BLaER1 treated with 17β-estradiol and CSF1 and Interleukin-3, amounts not matched to agents 10 nM and 100 nM (cell line): Measurements from ENCODE around the gene ZNF132.
"Not testable (repeated sequence)": the region's sequence is repeated elsewhere in the genome, so short reads cannot be mapped to it uniquely, and the experiment has no call there.

Experiments
- H3K27ac ChIP-seq, 11 experiments: shearing (Covaris generic); formaldehyde crosslinking; 2 replicates each; pipeline ENCODE4 v1.8.1; 2022
- H3K27me3 ChIP-seq, 11 experiments: shearing (Covaris generic); formaldehyde crosslinking; 2 replicates each; pipeline ENCODE4 v1.8.1; 2022
- H3K36me3 ChIP-seq, 11 experiments: shearing (Covaris generic); formaldehyde crosslinking; 2 replicates each; pipeline ENCODE4 v1.8.1; 2022
- H3K4me1 ChIP-seq, 10 experiments: shearing (Covaris generic); formaldehyde crosslinking; 2 replicates each; pipeline ENCODE4 v1.8.1; 2022
- H3K4me2 ChIP-seq, 11 experiments: shearing (Covaris generic); formaldehyde crosslinking; 2 replicates each; pipeline ENCODE4 v1.8.1; 2022
- H3K4me3 ChIP-seq, 10 experiments: shearing (Covaris generic); formaldehyde crosslinking; 2 replicates each; pipeline ENCODE4 v1.8.1; 2022
- H3K9ac ChIP-seq, 11 experiments: shearing (Covaris generic); formaldehyde crosslinking; 2 replicates each; pipeline ENCODE4 v1.8.1; 2022
- H3K9me3 ChIP-seq, 11 experiments: shearing (Covaris generic); formaldehyde crosslinking; replicated peaks in 1 of 11; 2 replicates each; pipeline ENCODE4 v1.8.1; 2022
- H4K20me1 ChIP-seq, 11 experiments: shearing (Covaris generic); formaldehyde crosslinking; 2 replicates each; pipeline ENCODE4 v1.8.1; 2022
- Cebpa-rat ChIP-seq, 11 experiments: shearing (Covaris generic); IDR thresholded peaks; 2 replicates each; pipeline ENCODE4 v1.8.1; 2022

The ZNF132 gene

DNA sequence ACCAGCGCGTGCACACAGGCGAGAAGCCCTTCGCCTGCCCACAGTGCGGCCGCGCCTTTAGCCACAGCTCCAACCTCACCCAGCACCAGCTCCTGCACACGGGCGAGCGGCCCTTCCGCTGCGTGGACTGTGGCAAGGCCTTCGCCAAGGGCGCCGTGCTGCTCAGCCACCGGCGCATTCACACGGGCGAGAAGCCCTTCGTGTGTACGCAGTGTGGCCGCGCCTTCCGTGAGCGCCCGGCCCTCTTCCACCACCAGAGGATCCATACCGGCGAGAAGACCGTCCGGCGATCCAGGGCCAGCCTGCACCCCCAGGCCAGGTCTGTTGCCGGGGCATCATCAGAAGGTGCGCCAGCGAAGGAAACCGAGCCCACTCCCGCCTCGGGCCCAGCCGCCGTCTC, 31.8 kb upstream of the ZNF132 start:
- Histone ChIP-seq H3K4me3 (no peak overlapping the region), H3K27ac (no peak overlapping the region), H3K4me1 (peaks cover 35 to 47% (median 40%) of the 10 kb centered on the region in 10 experiments), H3K9ac (no peak overlapping the region), H3K9me3 (no peaks in the 10 kb centered on the region), H3K36me3 (peaks cover 33 to 57% (median 41%) of the 10 kb centered on the region in 11 experiments), H4K20me1 (peaks cover 0 to 70% (median 44%) of the 10 kb centered on the region in 11 experiments; a peak in 20 of 22 replicates), H3K27me3 (0 out of 22 replicates have a peak, but pooled peaks cover 0 to under 1% (median 0%) of the 10 kb centered on the region in 11 experiments), H3K4me2 (no peak overlapping the region)
- no peak for TF ChIP-seq Cebpa-rat (IDR thresholded peaks at IDR 0.05)

DNA sequence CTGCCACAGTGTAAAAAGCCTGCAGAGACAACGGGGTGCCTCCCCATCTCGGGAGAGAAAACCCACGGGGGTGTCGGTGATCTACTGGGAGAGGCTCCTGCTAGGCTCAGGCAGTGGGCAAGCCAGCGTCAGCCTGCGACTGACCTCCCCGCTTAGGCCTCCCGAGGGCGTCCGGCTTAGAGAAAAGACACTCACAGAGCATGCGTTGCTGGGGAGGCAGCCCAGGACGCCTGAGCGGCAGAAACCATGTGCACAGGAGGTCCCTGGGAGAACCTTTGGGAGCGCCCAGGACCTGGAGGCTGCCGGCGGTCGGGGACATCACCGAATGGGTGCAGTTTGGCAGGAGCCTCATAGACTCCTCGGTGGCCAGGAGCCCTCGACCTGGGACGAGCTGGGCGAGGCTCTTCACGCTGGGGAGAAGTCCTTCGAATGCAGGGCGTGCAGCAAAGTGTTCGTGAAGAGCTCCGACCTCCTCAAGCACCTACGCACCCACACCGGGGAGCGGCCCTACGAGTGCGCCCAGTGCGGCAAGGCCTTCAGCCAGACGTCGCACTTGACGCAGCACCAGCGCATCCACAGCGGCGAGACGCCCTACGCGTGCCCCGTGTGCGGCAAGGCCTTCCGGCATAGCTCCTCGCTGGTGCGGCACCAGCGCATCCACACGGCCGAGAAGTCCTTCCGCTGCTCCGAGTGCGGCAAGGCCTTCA, 31.0 kb upstream of the ZNF132 start:
- H3K4me2 ChIP-seq, H3K9me3 ChIP-seq, H3K27ac ChIP-seq, H3K9ac ChIP-seq, H3K27me3 ChIP-seq, H3K4me3 ChIP-seq: not testable (repeated sequence)
- peaks cover 0 to 70% (median 44%) of the 10 kb centered on the region in 11 experiments; a peak in 20 of 22 replicates for H4K20me1 ChIP-seq
- peaks cover 33 to 57% (median 41%) of the 10 kb centered on the region in 11 experiments for H3K36me3 ChIP-seq
- H3K4me1 ChIP-seq, result peaks cover 35 to 48% (median 40%) of the 10 kb centered on the region in 10 experiments

DNA sequence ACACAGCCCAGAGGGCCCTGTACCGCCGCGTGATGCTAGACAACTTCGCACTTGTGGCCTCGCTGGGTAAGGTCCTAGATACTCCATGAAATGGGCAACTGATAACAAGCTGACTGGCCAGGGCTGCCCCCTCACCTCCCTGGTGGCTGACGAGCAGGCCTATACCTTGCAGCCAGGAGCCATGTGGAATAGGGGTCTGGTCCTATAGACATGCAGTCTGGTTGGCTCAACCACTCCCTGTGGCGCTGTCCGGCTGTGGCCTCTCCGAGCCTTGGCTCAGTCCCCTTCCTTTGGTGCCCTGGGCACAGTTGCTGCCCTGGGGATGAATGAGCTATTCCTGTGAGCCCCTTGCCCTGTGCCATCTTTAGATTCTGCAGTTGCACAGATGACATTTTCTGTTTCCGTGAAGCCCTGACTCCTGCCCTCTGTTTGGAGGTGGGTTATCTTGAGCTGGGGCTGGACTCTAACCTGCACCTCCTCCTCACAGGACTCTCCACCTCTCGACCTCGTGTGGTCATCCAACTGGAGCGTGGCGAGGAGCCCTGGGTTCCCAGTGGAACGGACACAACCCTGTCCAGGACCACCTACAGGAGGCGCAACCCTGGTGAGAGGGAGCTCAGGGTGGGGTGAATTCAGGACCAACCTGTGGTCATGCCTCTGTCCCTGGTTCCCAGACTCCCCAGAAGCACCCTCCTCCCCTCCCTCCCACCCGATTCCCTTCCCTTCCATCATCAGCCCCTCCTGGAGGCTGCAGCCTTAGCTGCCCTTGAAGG, 29.5 kb upstream of the ZNF132 start:
- peaks cover 0 to 6% (median 0%) of the 10 kb centered on the region in 11 experiments; a peak in 4 of 22 replicates for H3K9me3 ChIP-seq
- H3K4me3 ChIP-seq, result no peak overlapping the region
- TF ChIP-seq Cebpa-rat (IDR thresholded peaks at IDR 0.05), result no peak
- peaks cover 33 to 57% (median 41%) of the 10 kb centered on the region in 11 experiments for H3K36me3 ChIP-seq
- peaks cover 28 to 51% (median 35%) of the 10 kb centered on the region in 10 experiments for H3K4me1 ChIP-seq
- H3K27me3 ChIP-seq, result peaks cover 0 to 23% (median 16%) of the 10 kb centered on the region in 11 experiments; a peak in 18 of 22 replicates
- H3K4me2 ChIP-seq, result 0 out of 22 replicates have a peak overlapping the region, but pooled peaks of 2 of the 11 experiments have one; percentile 85 to 90
- no peak overlapping the region for H3K27ac ChIP-seq
- peaks cover 0 to 62% (median 43%) of the 10 kb centered on the region in 11 experiments; a peak in 20 of 22 replicates for H4K20me1 ChIP-seq
- H3K9ac ChIP-seq, result peak overlapping the region in 2 of 11 experiments; percentile 0 to 63; a peak in 3 of 22 replicates

DNA sequence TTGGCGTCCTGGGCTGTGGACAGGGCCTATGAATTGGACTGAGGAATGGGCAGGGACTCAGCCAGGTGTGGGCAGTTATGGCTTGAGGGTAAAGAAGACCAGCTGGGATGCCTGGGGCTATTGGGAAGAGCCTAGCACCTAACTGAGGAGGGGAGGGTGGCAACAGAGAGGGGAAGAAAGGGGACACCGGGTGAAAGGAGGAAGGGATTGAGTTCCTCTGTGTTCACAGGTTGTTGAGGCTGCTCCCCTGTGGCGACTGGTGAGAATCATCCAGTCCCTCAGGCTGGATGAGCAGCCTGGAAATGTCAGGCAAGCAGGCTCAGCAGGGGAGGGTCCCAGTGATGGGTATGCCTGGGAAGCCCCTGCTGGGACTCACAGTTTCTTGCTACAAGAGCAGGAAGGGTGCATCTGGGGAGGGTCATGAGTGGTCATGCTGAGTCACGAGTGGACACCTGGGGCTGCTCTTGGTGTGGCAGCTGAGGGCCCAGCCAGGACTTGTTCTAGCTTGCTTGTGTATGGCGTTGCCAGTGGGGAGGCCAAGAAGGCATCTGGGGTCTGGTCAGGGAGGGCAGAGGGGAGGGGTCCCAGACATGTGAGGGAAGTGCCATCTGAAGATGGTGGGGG, 28.4 kb upstream of the ZNF132 start:
- TF ChIP-seq Cebpa-rat (IDR thresholded peaks at IDR 0.05), result no peak
- peaks cover 0 to 6% (median 0%) of the 10 kb centered on the region in 11 experiments; a peak in 4 of 22 replicates for H3K9me3 ChIP-seq
- peaks cover 0 to 31% (median 24%) of the 10 kb centered on the region in 11 experiments; a peak in 18 of 22 replicates for H3K27me3 ChIP-seq
- H4K20me1 ChIP-seq, result peaks cover 0 to 51% (median 34%) of the 10 kb centered on the region in 11 experiments; a peak in 20 of 22 replicates
- H3K27ac ChIP-seq, result no peak overlapping the region
- peaks cover 18 to 46% (median 32%) of the 10 kb centered on the region in 10 experiments for H3K4me1 ChIP-seq
- H3K36me3 ChIP-seq, result peaks cover 31 to 48% (median 37%) of the 10 kb centered on the region in 11 experiments
- peak overlapping the region; percentile 26 to 100 (median 94); a peak in 17 of 20 replicates for H3K4me3 ChIP-seq
- H3K4me2 ChIP-seq, result peak overlapping the region; percentile 85 to 99 (median 93)
- peak overlapping the region in 10 of 11 experiments; percentile 0 to 92 (median 60); a peak in 17 of 22 replicates for H3K9ac ChIP-seq

DNA sequence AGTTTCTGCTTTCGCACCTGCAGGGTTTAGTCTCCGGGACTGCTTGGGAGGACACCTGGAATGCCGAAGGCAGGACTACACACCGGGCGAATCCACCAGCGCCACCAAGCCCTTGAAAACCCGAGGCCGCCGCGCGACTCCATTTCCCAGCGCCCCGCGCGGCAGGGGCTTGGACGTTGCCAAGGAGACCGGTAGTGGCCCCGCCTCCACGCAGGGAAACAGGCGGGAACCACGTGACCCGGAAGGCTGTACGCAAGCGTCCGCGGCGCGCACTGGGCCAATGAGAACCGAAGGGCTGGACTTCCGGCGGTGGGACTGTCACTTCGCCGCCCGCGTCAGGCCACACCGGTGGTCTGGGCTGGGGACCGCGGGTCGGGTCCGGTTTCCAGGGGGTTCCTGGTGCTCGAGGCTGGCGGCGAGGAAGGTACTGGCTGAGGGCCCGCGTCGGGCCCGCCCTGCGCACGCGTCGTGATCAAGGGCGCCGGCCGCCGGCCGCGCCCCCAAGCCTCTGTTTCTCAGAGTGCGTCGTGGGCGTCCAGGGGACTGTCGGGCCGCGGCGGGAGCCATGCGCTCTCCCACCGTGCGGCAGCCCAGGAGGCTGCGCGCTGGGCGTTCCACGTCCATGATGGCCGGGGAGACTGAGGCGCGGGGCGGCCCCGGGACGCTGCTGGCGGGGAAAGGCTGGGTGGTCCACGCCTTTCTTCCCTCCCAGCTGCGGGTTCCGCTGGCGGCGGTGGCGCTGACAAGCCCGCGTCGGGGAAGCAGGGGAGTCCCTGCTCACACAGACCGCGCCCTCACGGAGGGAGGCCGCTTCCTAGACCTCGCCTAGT, 27.0 kb upstream of the ZNF132 start, which contains the start of gene ZNF324:
Gene ZNF324 (plus strand): TSS at position 321 of the 830 bp plus-strand sequence. CDS start 2,106 bp downstream, outside the sequence.
- H4K20me1 ChIP-seq, result peaks cover 0 to 38% (median 24%) of the 10 kb centered on the region in 11 experiments; a peak in 20 of 22 replicates
- H3K27me3 ChIP-seq, result peaks cover 0 to 31% (median 24%) of the 10 kb centered on the region in 11 experiments; a peak in 18 of 22 replicates
- H3K27ac ChIP-seq, result peak within 1 kb of the TSS; percentile 62 to 83 (median 75)
- H3K36me3 ChIP-seq, result peaks cover 17 to 34% (median 23%) of the 10 kb centered on the region in 11 experiments
- H3K9me3 ChIP-seq, result peaks cover 0 to 6% (median 0%) of the 10 kb centered on the region in 11 experiments; a peak in 4 of 22 replicates
- H3K9ac ChIP-seq, result peak within 1 kb of the TSS; percentile 80 to 95 (median 87)
- no peak for TF ChIP-seq Cebpa-rat (IDR thresholded peaks at IDR 0.05)
- peak within 1 kb of the TSS; percentile 85 to 99 (median 93) for H3K4me2 ChIP-seq
- H3K4me1 ChIP-seq, result peaks cover 14 to 41% (median 29%) of the 10 kb centered on the region in 10 experiments
- peak within 1 kb of the TSS; percentile 85 to 100 (median 97) for H3K4me3 ChIP-seq

DNA sequence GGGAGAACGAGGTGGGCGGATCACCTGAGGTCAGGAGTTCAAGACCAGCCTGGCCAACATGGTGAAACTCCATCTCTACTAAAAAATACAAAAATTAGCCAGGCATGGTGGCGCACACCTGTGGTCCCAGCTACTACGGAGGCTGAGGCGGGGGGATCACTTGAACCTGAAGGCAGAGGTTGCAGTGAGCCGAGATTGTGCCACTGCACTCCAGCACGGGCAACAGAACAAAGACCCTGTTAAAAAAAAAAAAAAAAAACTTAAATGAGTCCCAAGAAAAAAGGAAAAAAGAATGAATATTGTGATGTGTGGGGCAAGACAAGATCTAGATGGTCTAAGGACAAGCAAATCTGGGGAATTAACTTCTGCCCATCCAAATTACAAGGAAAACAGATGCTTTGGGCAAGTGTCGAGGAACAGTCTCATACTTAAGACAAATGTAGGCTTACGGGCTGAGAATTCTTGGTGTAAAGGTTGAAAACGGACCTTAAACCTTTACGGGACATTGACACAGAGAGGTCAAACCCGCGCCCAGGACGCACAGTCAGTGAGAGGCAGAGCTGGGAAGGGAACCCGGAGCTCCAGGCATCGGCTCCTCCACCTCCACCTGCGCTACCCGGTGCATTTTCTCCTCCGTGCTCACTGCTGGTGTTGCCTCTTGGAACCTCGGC, 26.3 kb upstream of the ZNF132 start:
- peak overlapping the region in 10 of 11 experiments; percentile 32 to 95 (median 88); a peak in 13 of 22 replicates for H3K9ac ChIP-seq
- TF ChIP-seq Cebpa-rat (IDR thresholded peaks at IDR 0.05), result no peak
- H3K4me3 ChIP-seq, result peak overlapping the region; percentile 85 to 100 (median 97)
- peaks cover 12 to 28% (median 17%) of the 10 kb centered on the region in 11 experiments; a peak in 20 of 22 replicates for H3K36me3 ChIP-seq
- H3K27ac ChIP-seq, result no peak overlapping the region
- H3K4me2 ChIP-seq, result peak overlapping the region; percentile 84 to 99 (median 93)
- H3K9me3 ChIP-seq, result peaks cover 0 to 6% (median 0%) of the 10 kb centered on the region in 11 experiments; a peak in 4 of 22 replicates
- peaks cover 0 to 33% (median 23%) of the 10 kb centered on the region in 11 experiments; a peak in 20 of 22 replicates for H4K20me1 ChIP-seq
- peaks cover 0 to 31% (median 24%) of the 10 kb centered on the region in 11 experiments; a peak in 18 of 22 replicates for H3K27me3 ChIP-seq
- peaks cover 14 to 41% (median 29%) of the 10 kb centered on the region in 10 experiments for H3K4me1 ChIP-seq

DNA sequence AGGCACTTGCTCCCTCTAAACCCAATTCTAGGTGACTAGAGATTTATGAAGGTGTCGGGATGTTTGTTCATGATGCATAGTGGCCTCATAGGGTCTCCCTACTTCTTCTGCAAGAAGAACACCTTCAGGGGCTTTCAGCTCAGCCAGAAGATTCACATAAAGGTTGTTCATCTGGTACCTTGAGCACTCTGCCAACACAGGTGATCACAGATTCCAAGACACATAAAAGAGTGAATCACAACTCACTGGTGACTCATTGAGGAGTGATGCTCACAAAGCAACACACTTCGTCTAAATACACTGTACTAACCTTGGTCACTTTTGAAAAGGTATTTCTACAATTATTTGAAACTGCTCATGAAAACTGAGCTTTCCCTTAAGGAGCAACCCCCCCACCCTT, 20.1 kb upstream of the ZNF132 start:
- Histone ChIP-seq H3K4me1 (peaks cover 0 to 11% (median 8%) of the 10 kb centered on the region in 10 experiments; a peak in 14 of 20 replicates), H3K36me3 (peaks cover 13 to 44% (median 24%) of the 10 kb centered on the region in 11 experiments; a peak in 21 of 22 replicates), H4K20me1 (no peaks in the 10 kb centered on the region; a peak in 1 of 22 replicates), H3K27me3 (peaks cover 0 to 14% (median 9%) of the 10 kb centered on the region in 11 experiments; a peak in 13 of 22 replicates), H3K9ac (no peak overlapping the region), H3K4me2 (no peak overlapping the region), H3K4me3 (no peak overlapping the region), H3K27ac (no peak overlapping the region), H3K9me3 (no peaks in the 10 kb centered on the region; a peak in 1 of 22 replicates)
- TF ChIP-seq Cebpa-rat (IDR thresholded peaks at IDR 0.05), result no peak
